CD8-positive, alpha-beta memory T cell (primary cell): ENCODE data around the gene XAB2. TPM values are rescaled to one million over a fixed set of nuclear protein-coding genes. Genes with fewer than 3 reads are reported as not detected.
A peak's percentile ranks its signal among the peaks of the same experiment; 100 is the strongest.

Experiments
- CTCF ChIA-PET: fragments of 350-600 bp; sonication (Branson Sonifier 250); formaldehyde crosslinking; loops from one replicate; lab custom pipeline; 2021; ENCODE audit warnings: antibody characterized with exemption; lab: Charles Lee
- POLR2A ChIA-PET: fragments of 350-600 bp; sonication (Branson Sonifier 250); formaldehyde crosslinking; loops from one replicate; lab custom pipeline; 2021; ENCODE audit warnings: antibody characterized with exemption; lab: Charles Lee
- DNase-seq, 5 donors: peaks; one replicate each; pipeline versions ENCODE4 v3.0.0 to v3.0.0-alpha.2; 2020 to 2022; ENCODE audit warnings: mixed read lengths in 1 of 5
- H3K27ac ChIP-seq: one replicate; pipeline ENCODE4 v1.7.0; 2013; ENCODE audit warnings: low read depth, mild to moderate bottlenecking, low read length, moderate library complexity
- H3K27me3 ChIP-seq: 2 replicates; pipeline ENCODE4 v1.7.0; 2013; ENCODE audit warnings: low read length, mild to moderate bottlenecking; ENCODE audit not compliant: insufficient read depth, poor library complexity, severe bottlenecking
- H3K36me3 ChIP-seq: 2 replicates; pipeline ENCODE4 v1.7.0; 2013; ENCODE audit warnings: mild to moderate bottlenecking, low read length, moderate library complexity; ENCODE audit not compliant: insufficient read depth
- H3K4me1 ChIP-seq: 2 replicates; pipeline ENCODE4 v1.7.0; 2013; ENCODE audit warnings: mild to moderate bottlenecking, low read length, moderate library complexity; ENCODE audit not compliant: insufficient read depth
- H3K4me3 ChIP-seq: 2 replicates; pipeline ENCODE4 v1.7.0; 2013; ENCODE audit warnings: mild to moderate bottlenecking, low read length
- H3K9me3 ChIP-seq: 2 replicates; pipeline ENCODE4 v1.7.0; 2013; ENCODE audit warnings: mild to moderate bottlenecking, low read length
- H3K27ac Mint-ChIP-seq, 8 donors: one replicate each; pipeline ENCODE4 v1.8.0; 2020 to 2021; ENCODE audit warnings: mixed read lengths in 8 of 8, mild to moderate bottlenecking in 6 of 8, inconsistent platforms in 3 of 8, moderate library complexity in 3 of 8
- H3K27me3 Mint-ChIP-seq, 2 donors: one replicate each; pipeline ENCODE4 v1.8.0; 2020 to 2021; ENCODE audit warnings: mixed read lengths in 2 of 2, mild to moderate bottlenecking in 1 of 2, moderate library complexity in 1 of 2
- H3K36me3 Mint-ChIP-seq, 3 donors: one replicate each; pipeline ENCODE4 v1.8.0; 2020 to 2021; ENCODE audit warnings: mixed read lengths in 3 of 3, inconsistent platforms in 1 of 3, mild to moderate bottlenecking in 1 of 3
- H3K4me1 Mint-ChIP-seq, 3 donors: one replicate each; pipeline ENCODE4 v1.8.0; 2020 to 2021; ENCODE audit warnings: mixed read lengths in 3 of 3, inconsistent platforms in 1 of 3, mild to moderate bottlenecking in 1 of 3
- H3K4me3 Mint-ChIP-seq, 7 donors: one replicate each; pipeline ENCODE4 v1.8.0; 2020 to 2021; ENCODE audit warnings: mixed read lengths in 7 of 7, mild to moderate bottlenecking in 6 of 7, moderate library complexity in 4 of 7, inconsistent platforms in 2 of 7
- H3K9me3 Mint-ChIP-seq, 5 donors: one replicate each; pipeline ENCODE4 v1.8.0; 2020 to 2022; ENCODE audit warnings: mixed read lengths in 5 of 5, mild to moderate bottlenecking in 3 of 5, moderate library complexity in 2 of 5, inconsistent platforms in 1 of 5
- polyA plus RNA-seq: library from polyadenylated mRNA; unstranded; fragments of 300-500 nt; fragmentation: Illumina TruSeq; gene quantifications from one replicate; pipeline ENCODE4 v1.2.3, GENCODE V29; 2021
- total RNA-seq, 2 experiments: library from RNA; stranded (reverse); gene quantifications; one replicate each; pipeline ENCODE4 v1.2.3, GENCODE V29; 2021

The XAB2 gene
- total and polyA plus RNA-seq, 3 experiments from 2014 or later = 8.8 to 47.6 (median 46.0) TPM

GRCh38 chr19:7612282-7613274 is 16.8 kb downstream of the XAB2 start:
- Histone ChIP-seq H3K4me1 (no peaks in the 10 kb centered on the region), H3K27ac (no peak overlapping the region), H3K4me3 (no peak overlapping the region), H3K9me3 (no peaks in the 10 kb centered on the region), H3K27me3 (no peaks in the 10 kb centered on the region), H3K36me3 (no peaks in the 10 kb centered on the region)
- H3K4me1 Mint-ChIP-seq = no peaks in the 10 kb centered on the region
- CTCF ChIA-PET = no interaction called here
- no peak overlapping the region for H3K4me3 Mint-ChIP-seq
- DNase-seq = no peak
- no peak overlapping the region for H3K27ac Mint-ChIP-seq
- POLR2A ChIA-PET = no interaction called here
- H3K36me3 Mint-ChIP-seq = peaks cover 0 to 8% (median 0%) of the 10 kb centered on the region in 3 donors
- H3K9me3 Mint-ChIP-seq = no peaks in the 10 kb centered on the region
- H3K27me3 Mint-ChIP-seq = peaks cover 0 to 4% of the 10 kb centered on the region in 2 donors

DNA sequence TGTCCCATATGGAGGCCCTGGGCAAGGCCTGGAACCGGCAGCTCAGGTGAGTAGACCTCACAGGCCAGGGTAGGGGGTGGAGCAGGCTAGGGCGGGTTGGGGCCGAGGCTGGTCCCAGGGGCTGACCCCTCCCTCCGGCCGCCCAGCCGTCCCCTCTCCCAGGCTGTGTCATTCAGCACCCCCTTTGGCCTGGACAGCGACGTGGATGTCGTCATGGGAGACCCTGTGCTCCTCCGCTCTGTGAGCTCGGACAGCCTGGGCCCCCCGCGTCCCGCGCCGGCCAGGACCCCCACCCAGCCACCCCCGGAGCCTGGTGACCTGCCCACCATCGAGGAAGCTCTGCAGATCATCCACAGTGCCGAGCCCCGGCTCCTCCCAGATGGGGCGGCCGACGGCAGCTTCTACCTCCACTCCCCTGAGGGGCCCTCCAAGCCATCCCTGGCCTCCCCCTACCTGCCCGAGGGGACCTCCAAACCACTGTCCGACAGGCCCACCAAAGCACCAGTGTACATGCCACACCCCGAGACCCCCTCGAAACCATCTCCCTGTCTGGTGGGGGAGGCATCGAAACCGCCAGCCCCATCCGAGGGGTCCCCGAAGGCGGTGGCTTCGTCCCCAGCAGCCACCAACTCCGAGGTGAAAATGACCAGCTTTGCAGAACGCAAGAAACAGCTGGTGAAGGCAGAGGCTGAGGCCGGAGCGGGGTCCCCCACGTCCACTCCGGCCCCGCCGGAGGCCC is 17.6 kb downstream of the XAB2 start:
- H3K4me3 Mint-ChIP-seq = no peak overlapping the region
- peak in 1 of 5 donors; percentile 44 for DNase-seq
- POLR2A ChIA-PET = no interaction called here
- no peak overlapping the region for H3K27ac ChIP-seq
- no peaks in the 10 kb centered on the region for H3K9me3 ChIP-seq
- H3K9me3 Mint-ChIP-seq = peaks cover 0 to under 1% (median 0%) of the 10 kb centered on the region in 5 donors
- no peaks in the 10 kb centered on the region for H3K36me3 ChIP-seq
- no peak overlapping the region for H3K4me3 ChIP-seq
- H3K4me1 Mint-ChIP-seq = no peaks in the 10 kb centered on the region
- H3K27ac Mint-ChIP-seq = no peak overlapping the region
- no peaks in the 10 kb centered on the region for H3K4me1 ChIP-seq
- no peaks in the 10 kb centered on the region for H3K27me3 ChIP-seq
- peaks cover 0 to 3% (median 0%) of the 10 kb centered on the region in 3 donors for H3K36me3 Mint-ChIP-seq
- peaks cover 0 to 4% of the 10 kb centered on the region in 2 donors for H3K27me3 Mint-ChIP-seq
- CTCF ChIA-PET = no interaction called here

DNA sequence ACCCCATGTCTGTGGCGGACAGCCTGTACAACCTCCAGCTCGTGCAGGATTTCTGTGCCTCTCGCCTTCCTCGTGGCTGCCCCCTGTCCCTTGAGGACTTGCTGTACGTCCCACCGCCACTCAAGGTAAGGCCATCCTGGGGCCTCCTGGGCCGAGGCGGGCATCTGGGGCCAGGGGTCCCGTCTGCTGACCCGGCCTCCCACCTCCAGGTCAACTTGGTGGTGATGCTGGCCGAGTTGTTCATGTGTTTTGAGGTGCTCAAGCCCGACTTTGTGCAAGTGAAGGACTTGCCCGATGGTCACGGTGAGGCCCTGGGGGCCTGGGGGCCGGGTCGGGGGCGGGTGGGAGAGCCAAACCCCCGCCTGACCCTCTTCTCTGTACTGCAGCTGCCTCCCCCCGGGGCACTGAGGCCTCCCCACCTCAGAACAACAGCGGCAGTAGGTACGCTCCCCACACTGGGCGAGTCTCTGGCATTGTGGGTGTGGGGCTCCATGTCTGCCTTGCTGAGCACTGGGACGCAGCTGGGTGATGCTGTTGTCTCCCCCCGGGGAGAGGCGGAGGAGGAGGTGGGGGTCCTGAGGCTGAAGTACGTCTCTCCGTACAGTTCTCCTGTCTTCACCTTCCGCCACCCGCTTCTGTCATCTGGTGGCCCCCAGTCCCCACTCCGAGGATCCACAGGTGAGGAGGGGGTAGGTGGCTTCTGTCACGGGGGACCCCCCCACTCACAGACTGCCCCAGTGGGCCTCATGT is 18.7 kb downstream of the XAB2 start:
- Mint-ChIP-seq H3K4me3 (no peak overlapping the region), H3K27ac (no peak overlapping the region), H3K4me1 (no peaks in the 10 kb centered on the region), H3K36me3 (no peaks in the 10 kb centered on the region), H3K27me3 (peaks cover 2 to 5% of the 10 kb centered on the region in 2 donors), H3K9me3 (peaks cover 0 to 2% (median 0%) of the 10 kb centered on the region in 5 donors)
- H3K27me3 ChIP-seq = no peaks in the 10 kb centered on the region
- no peaks in the 10 kb centered on the region for H3K36me3 ChIP-seq
- CTCF ChIA-PET = no interaction called here
- no peak for DNase-seq
- H3K4me1 ChIP-seq = no peaks in the 10 kb centered on the region
- H3K4me3 ChIP-seq = no peak overlapping the region
- POLR2A ChIA-PET = no interaction called here
- no peaks in the 10 kb centered on the region for H3K9me3 ChIP-seq
- H3K27ac ChIP-seq = no peak overlapping the region

GRCh38 chr19:7607874-7608560 is 21.3 kb downstream of the XAB2 start:
- POLR2A ChIA-PET = no interaction called here

GRCh38 chr19:7607212-7607873 is 22.0 kb downstream of the XAB2 start:
- H3K27me3 Mint-ChIP-seq = peaks cover 2 to 18% of the 10 kb centered on the region in 2 donors
- Histone ChIP-seq H3K36me3 (no peaks in the 10 kb centered on the region), H3K27me3 (no peaks in the 10 kb centered on the region), H3K4me1 (no peaks in the 10 kb centered on the region), H3K27ac (no peak overlapping the region), H3K9me3 (no peaks in the 10 kb centered on the region), H3K4me3 (no peak overlapping the region)
- no peak overlapping the region for H3K4me3 Mint-ChIP-seq
- H3K27ac Mint-ChIP-seq = no peak overlapping the region
- no peak for DNase-seq
- no peaks in the 10 kb centered on the region for H3K36me3 Mint-ChIP-seq
- H3K9me3 Mint-ChIP-seq = peaks cover 0 to 2% (median 0%) of the 10 kb centered on the region in 5 donors
- ChIA-PET POLR2A (no interaction called here), CTCF (no interaction called here)
- no peaks in the 10 kb centered on the region for H3K4me1 Mint-ChIP-seq

More at GRCh38 chr19:7607874-7608560, 21.3 kb downstream of the XAB2 start:
- H3K9me3 Mint-ChIP-seq = peaks cover 0 to 2% (median 0%) of the 10 kb centered on the region in 5 donors
- Histone ChIP-seq H3K27me3 (no peaks in the 10 kb centered on the region), H3K9me3 (no peaks in the 10 kb centered on the region), H3K4me1 (no peaks in the 10 kb centered on the region), H3K27ac (no peak overlapping the region), H3K36me3 (no peaks in the 10 kb centered on the region), H3K4me3 (no peak overlapping the region)
- H3K36me3 Mint-ChIP-seq = no peaks in the 10 kb centered on the region
- peaks cover 2 to 17% of the 10 kb centered on the region in 2 donors for H3K27me3 Mint-ChIP-seq
- CTCF ChIA-PET = no interaction called here
- no peaks in the 10 kb centered on the region for H3K4me1 Mint-ChIP-seq
- no peak overlapping the region for H3K27ac Mint-ChIP-seq
- H3K4me3 Mint-ChIP-seq = no peak overlapping the region
- DNase-seq = peak in 1 of 5 donors; percentile 44

- Mint-ChIP-seq H3K27ac (no peak overlapping the region), H3K36me3 (no peaks in the 10 kb centered on the region), H3K9me3 (peaks cover 0 to 2% (median 0%) of the 10 kb centered on the region in 5 donors), H3K27me3 (peaks cover 2 to 23% of the 10 kb centered on the region in 2 donors), H3K4me1 (no peaks in the 10 kb centered on the region), H3K4me3 (no peak overlapping the region)
- no peaks in the 10 kb centered on the region for H3K27me3 ChIP-seq
- no peaks in the 10 kb centered on the region for H3K4me1 ChIP-seq
- H3K27ac ChIP-seq = no peak overlapping the region
- H3K4me3 ChIP-seq = no peak overlapping the region
- no peaks in the 10 kb centered on the region for H3K36me3 ChIP-seq
- H3K9me3 ChIP-seq = no peaks in the 10 kb centered on the region
- DNase-seq = no peak
- ChIA-PET POLR2A (no interaction called here), CTCF (no interaction called here)
Measured at GRCh38 chr19:7606289-7606688, 23.1 kb downstream of the XAB2 start.
